GM12801 (cell line): Measurements from ENCODE around the gene SMIM45.

Source experiments
- CTCF ChIP-seq: IDR thresholded peaks from one replicate; pipeline ENCODE4 v1.5.1; 2011; ENCODE audit warnings: control low read depth; ENCODE audit not compliant: insufficient read length; ENCODE audit errors: extremely low read depth

Gene SMIM45

GRCh38 chr22:41908411-41909309 is 43.3 kb upstream of the SMIM45 start:
- no peak for TF ChIP-seq CTCF

- no peak for TF ChIP-seq CTCF
Measured at GRCh38 chr22:41909310-41910049, 42.5 kb upstream of the SMIM45 start.

- TF ChIP-seq CTCF, result no peak
Measured at GRCh38 chr22:41910050-41911000, 41.6 kb upstream of the SMIM45 start.

- TF ChIP-seq CTCF, result no peak
Measured at GRCh38 chr22:41911001-41911611, 40.8 kb upstream of the SMIM45 start.

GRCh38 chr22:41912338-41913039 is 39.5 kb upstream of the SMIM45 start:
- TF ChIP-seq CTCF, result no peak

GRCh38 chr22:41913040-41913719 is 38.8 kb upstream of the SMIM45 start:
- TF ChIP-seq CTCF, result no peak
